ENCODE data around the gene GPR78.

GRCh38 chr4:8601086-8601485 is 20.9 kb downstream of the GPR78 start:
- TF ChIP-seq CTCF (conservative IDR thresholded peaks at IDR 0.05; ENCODE audit: low read depth, low read length) (no peak), POLR2A (IDR thresholded peaks at IDR 0.05; ENCODE audit: low read depth, low read length) (no peak), BHLHE40 (IDR thresholded peaks at IDR 0.05; ENCODE audit: low read depth, low read length) (no peak), MAFK (IDR thresholded peaks at IDR 0.05; ENCODE audit: low read depth, low read length) (no peak), CEBPB (IDR thresholded peaks at IDR 0.05; ENCODE audit: low read depth, low read length) (no peak), MXI1 (IDR thresholded peaks at IDR 0.05; ENCODE audit: borderline replicate concordance, low read depth, low read length) (no peak), CHD1 (IDR thresholded peaks at IDR 0.05; ENCODE audit: low read depth, low read length) (no peak), USF2 (IDR thresholded peaks at IDR 0.05; ENCODE audit: low read depth, low read length) (no peak)

Measured in IMR-90 (cell line).